Tibial artery (tissue), 4 donors: ENCODE measurements around the gene ASCL5.

Source experiments
- DNase-seq, 2 donors: peaks; one replicate each; pipeline ENCODE4 v3.0.0-alpha.2; 2019
- H3K27ac ChIP-seq, 2 donors: fragments of 200-600 bp; sonication (generic) in 1 of 2; 1 replicate in 1 of 2; 2 replicates in 1 of 2; pipeline ENCODE4 v1.5.1; 2018 to 2019; ENCODE audit warnings: mild to moderate bottlenecking in 1 of 2
- H3K27me3 ChIP-seq, 2 donors: fragments of 200-600 bp; sonication (generic) in 1 of 2; one replicate each; pipeline versions ENCODE4 v1.5.1 to v1.6.0; 2016 to 2019
- H3K36me3 ChIP-seq, 3 donors: fragments of 200-600 bp; sonication (generic) in 2 of 3; one replicate each; pipeline ENCODE4 v1.5.1; 2016 to 2019; ENCODE audit warnings: mild to moderate bottlenecking in 2 of 3
- H3K4me1 ChIP-seq, 4 donors: fragments of 200-600 bp; sonication (generic) in 2 of 4; 1 replicate in 3 of 4; 2 replicates in 1 of 4; pipeline ENCODE4 v1.5.1; 2016 to 2019
- H3K4me3 ChIP-seq, 2 donors: fragments of 200-600 bp; sonication (generic) in 1 of 2; 1 replicate in 1 of 2; 2 replicates in 1 of 2; pipeline ENCODE4 v1.5.1; 2018 to 2019; ENCODE audit warnings: mild to moderate bottlenecking in 2 of 2
- H3K9me3 ChIP-seq, 3 donors: fragments of 200-600 bp; sonication (generic) in 1 of 3; one replicate each; pipeline ENCODE4 v1.5.1; 2016 to 2019
- CTCF ChIP-seq, 2 experiments: fragments of 200-600 bp in 1 of 2; fragments of 450-650 bp in 1 of 2; IDR thresholded peaks; one replicate each; pipeline ENCODE4 v1.5.1; 2017 to 2019; ENCODE audit warnings: antibody characterized with exemption in 2 of 2, mild to moderate bottlenecking in 1 of 2, moderate library complexity in 1 of 2
- intact Hi-C: fragments of 100-400 bp; cut with DNase I; formaldehyde crosslinking; loops from one replicate; pipeline ENCODE4 v1.15.0; 2023; ENCODE audit warnings: low total_unique reads

Gene ASCL5

GRCh38 chr1:201077116-201077515 lies 49.9 kb downstream of the ASCL5 start:
- intact Hi-C loops: no loop called here
- H3K27ac ChIP-seq: no peak overlapping the region
- no peaks in the 10 kb centered on the region for H3K9me3 ChIP-seq
- H3K36me3 ChIP-seq: no peaks in the 10 kb centered on the region
- DNase-seq: no peak
- H3K27me3 ChIP-seq: no peaks in the 10 kb centered on the region
- no peak overlapping the region for H3K4me3 ChIP-seq
- TF ChIP-seq CTCF (IDR thresholded peaks at IDR 0.05): no peak
- no peaks in the 10 kb centered on the region for H3K4me1 ChIP-seq

GRCh38 chr1:201076092-201076491 lies 50.9 kb downstream of the ASCL5 start:
- H3K27me3 ChIP-seq: no peaks in the 10 kb centered on the region
- no peak for TF ChIP-seq CTCF (IDR thresholded peaks at IDR 0.05)
- H3K9me3 ChIP-seq: no peaks in the 10 kb centered on the region
- no peak for DNase-seq
- intact Hi-C loops: no loop called here
- H3K36me3 ChIP-seq: no peaks in the 10 kb centered on the region
- no peaks in the 10 kb centered on the region for H3K4me1 ChIP-seq
- no peak overlapping the region for H3K4me3 ChIP-seq
- H3K27ac ChIP-seq: no peak overlapping the region

GRCh38 chr1:201074018-201074417 lies 53.0 kb downstream of the ASCL5 start:
- no peaks in the 10 kb centered on the region for H3K4me1 ChIP-seq
- no peak overlapping the region for H3K4me3 ChIP-seq
- DNase-seq: no peak
- H3K27ac ChIP-seq: no peak overlapping the region
- no peaks in the 10 kb centered on the region for H3K27me3 ChIP-seq
- TF ChIP-seq CTCF (IDR thresholded peaks at IDR 0.05): no peak
- intact Hi-C loops: no loop called here
- no peaks in the 10 kb centered on the region for H3K36me3 ChIP-seq
- no peaks in the 10 kb centered on the region for H3K9me3 ChIP-seq

- TF ChIP-seq CTCF (IDR thresholded peaks at IDR 0.05): no peak
- intact Hi-C loops: no loop called here
- H3K36me3 ChIP-seq: no peaks in the 10 kb centered on the region
- H3K9me3 ChIP-seq: no peaks in the 10 kb centered on the region
- H3K27me3 ChIP-seq: no peaks in the 10 kb centered on the region
- DNase-seq: no peak
- H3K27ac ChIP-seq: no peak overlapping the region
- H3K4me3 ChIP-seq: no peak overlapping the region
- no peaks in the 10 kb centered on the region for H3K4me1 ChIP-seq
Measured at GRCh38 chr1:201072922-201073321, 54.1 kb downstream of the ASCL5 start.

- no peak overlapping the region for H3K27ac ChIP-seq
- intact Hi-C loops: no loop called here
- no peaks in the 10 kb centered on the region for H3K4me1 ChIP-seq
- no peaks in the 10 kb centered on the region for H3K36me3 ChIP-seq
- TF ChIP-seq CTCF (IDR thresholded peaks at IDR 0.05): no peak
- H3K27me3 ChIP-seq: no peaks in the 10 kb centered on the region
- H3K9me3 ChIP-seq: no peaks in the 10 kb centered on the region
- no peak for DNase-seq
- no peak overlapping the region for H3K4me3 ChIP-seq
Measured at GRCh38 chr1:201072149-201072548, 54.8 kb downstream of the ASCL5 start.

- Histone ChIP-seq H3K4me3 (no peak overlapping the region), H3K27me3 (peaks cover 0 to 8% of the 10 kb centered on the region in 2 donors), H3K4me1 (no peaks in the 10 kb centered on the region), H3K27ac (no peak overlapping the region), H3K36me3 (no peaks in the 10 kb centered on the region), H3K9me3 (no peaks in the 10 kb centered on the region)
- TF ChIP-seq CTCF (IDR thresholded peaks at IDR 0.05): no peak
- no peak for DNase-seq
- intact Hi-C loops: no loop called here
Measured at GRCh38 chr1:201069636-201070035, 57.3 kb downstream of the ASCL5 start.
